Activated naive CD8-positive, alpha-beta T cell treated with anti-CD3 and anti-CD28 coated beads, Interleukin-2, amount 10 ng/mL, durations not matched to agents 7 days and 5 days (primary cell): ENCODE results near the gene MOB3B. TPM values are rescaled to one million over a fixed set of nuclear protein-coding genes. Genes with fewer than 3 reads are reported as not detected.
"Not testable (repeated sequence)": the region's sequence is repeated elsewhere in the genome, so short reads cannot be mapped to it uniquely, and the experiment has no call there.

Experiments
- ATAC-seq: fragments of 150-1000 bp; cut with Tn5 transposase; one replicate; pipeline ENCODE4 v1.10.0; 2021; ENCODE audit warnings: low read depth, moderate library complexity
- POLR2A ChIA-PET: fragments of 350-600 bp; sonication (Branson Sonifier 250); formaldehyde crosslinking; loops from one replicate; lab custom pipeline; 2021; ENCODE audit warnings: antibody characterized with exemption; lab: Charles Lee
- DNase-seq: peaks from one replicate; pipeline ENCODE4 v3.0.0; 2021
- H3K27ac Mint-ChIP-seq: one replicate; pipeline ENCODE4 v1.8.0; 2022; ENCODE audit warnings: mild to moderate bottlenecking, mixed read lengths
- H3K27me3 Mint-ChIP-seq: one replicate; pipeline ENCODE4 v1.8.0; 2022; ENCODE audit warnings: mild to moderate bottlenecking, moderate library complexity, mixed read lengths
- H3K36me3 Mint-ChIP-seq: one replicate; pipeline ENCODE4 v1.8.0; 2021; ENCODE audit warnings: mild to moderate bottlenecking, mixed read lengths
- H3K4me1 Mint-ChIP-seq: one replicate; pipeline ENCODE4 v1.8.0; 2021; ENCODE audit warnings: mixed read lengths
- H3K4me3 Mint-ChIP-seq: one replicate; pipeline ENCODE4 v1.8.0; 2022; ENCODE audit warnings: mild to moderate bottlenecking, moderate library complexity, mixed read lengths
- H3K9me3 Mint-ChIP-seq: one replicate; pipeline ENCODE4 v1.8.0; 2021; ENCODE audit warnings: mixed read lengths
- total RNA-seq, 2 experiments: library from RNA; stranded (reverse); gene quantifications; one replicate each; pipeline ENCODE4 v1.2.3, GENCODE V29; 2021

MOB3B gene
- total RNA-seq, 2 experiments from 2014 or later, result 3.2 to 3.6 TPM

- Mint-ChIP-seq H3K4me1 (peaks cover 2% of the 10 kb centered on the region), H3K4me3 (no peak overlapping the region), H3K27me3 (peaks cover 5% of the 10 kb centered on the region), H3K27ac (no peak overlapping the region), H3K9me3 (no peaks in the 10 kb centered on the region), H3K36me3 (peaks cover 23% of the 10 kb centered on the region)
- DNase-seq, result no peak
- POLR2A ChIA-PET, result no interaction called here
- ATAC-seq, result no peak
Measured at GRCh38 chr9:27520986-27521385, 8.6 kb downstream of the MOB3B start.

GRCh38 chr9:27519466-27520465 is 9.8 kb downstream of the MOB3B start:
- peaks cover 2% of the 10 kb centered on the region for H3K4me1 Mint-ChIP-seq
- no peak for ATAC-seq
- H3K27ac Mint-ChIP-seq, result no peak overlapping the region
- H3K4me3 Mint-ChIP-seq, result no peak overlapping the region
- H3K36me3 Mint-ChIP-seq, result peaks cover 16% of the 10 kb centered on the region
- H3K27me3 Mint-ChIP-seq, result peaks cover 2% of the 10 kb centered on the region
- no peaks in the 10 kb centered on the region for H3K9me3 Mint-ChIP-seq
- POLR2A ChIA-PET, result no interaction called here
- DNase-seq, result no peak

- Mint-ChIP-seq H3K27ac (no peak overlapping the region), H3K4me3 (no peak overlapping the region), H3K4me1 (no peaks in the 10 kb centered on the region), H3K9me3 (no peaks in the 10 kb centered on the region), H3K27me3 (peaks cover 2% of the 10 kb centered on the region), H3K36me3 (peaks cover 11% of the 10 kb centered on the region)
- ATAC-seq (no peak), DNase-seq (no peak)
- POLR2A ChIA-PET, result no interaction called here
Measured at GRCh38 chr9:27518809-27519208, 10.8 kb downstream of the MOB3B start.

DNA sequence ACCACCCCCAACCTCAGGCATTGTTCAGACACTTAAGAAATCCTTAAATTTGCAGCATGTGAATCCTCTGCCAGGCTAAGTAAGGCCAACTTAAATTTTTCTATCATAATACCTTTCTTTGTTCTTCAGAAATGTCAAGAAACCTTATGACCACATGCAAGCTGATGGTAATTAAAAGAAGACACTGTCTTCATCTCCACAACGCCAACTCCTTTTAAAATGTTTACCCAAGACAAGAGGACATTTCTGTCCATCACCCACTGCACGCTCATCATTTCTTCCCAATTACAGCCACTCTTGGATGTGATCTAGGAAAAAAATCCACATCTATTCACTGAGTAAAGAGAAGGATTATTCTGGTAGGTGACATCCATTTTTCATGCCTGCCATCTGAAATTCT is 11.6 kb downstream of the MOB3B start:
- Mint-ChIP-seq H3K36me3 (peaks cover 14% of the 10 kb centered on the region), H3K4me3 (no peak overlapping the region), H3K27ac (no peak overlapping the region), H3K27me3 (peaks cover 2% of the 10 kb centered on the region), H3K4me1 (no peaks in the 10 kb centered on the region), H3K9me3 (no peaks in the 10 kb centered on the region)
- ATAC-seq, result no peak
- POLR2A ChIA-PET, result no interaction called here
- no peak for DNase-seq

- ATAC-seq, result no peak
- no peak for DNase-seq
- peaks cover 2% of the 10 kb centered on the region for H3K27me3 Mint-ChIP-seq
- H3K9me3 Mint-ChIP-seq, result no peaks in the 10 kb centered on the region
- no peak overlapping the region for H3K4me3 Mint-ChIP-seq
- POLR2A ChIA-PET, result no interaction called here
- H3K4me1 Mint-ChIP-seq, result no peaks in the 10 kb centered on the region
- H3K27ac Mint-ChIP-seq, result no peak overlapping the region
- H3K36me3 Mint-ChIP-seq, result peaks cover 11% of the 10 kb centered on the region
Measured at GRCh38 chr9:27514551-27514950, 15.1 kb downstream of the MOB3B start.

DNA sequence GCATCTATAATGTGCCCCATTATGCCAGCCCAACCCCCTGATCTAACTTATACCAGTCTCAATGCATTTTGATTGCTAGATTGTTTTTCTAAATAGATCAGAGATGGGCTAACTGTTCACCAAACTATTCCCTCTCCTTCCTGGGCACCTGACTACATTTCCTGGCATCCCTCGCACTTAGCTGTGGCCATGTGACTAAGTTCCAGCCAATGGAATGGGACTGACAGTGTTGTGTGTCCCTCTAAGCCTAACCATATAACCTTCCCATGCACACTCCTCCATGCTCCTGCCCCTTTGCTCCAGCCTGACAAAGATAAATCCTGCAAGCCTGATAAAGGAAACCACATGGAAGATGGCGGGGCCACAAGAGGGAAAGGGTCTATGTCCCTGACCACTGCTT is 17.8 kb downstream of the MOB3B start:
- Mint-ChIP-seq H3K9me3 (peaks cover 2% of the 10 kb centered on the region), H3K27me3 (no peaks in the 10 kb centered on the region), H3K27ac (no peak overlapping the region), H3K4me3 (no peak overlapping the region), H3K4me1 (peaks cover 3% of the 10 kb centered on the region), H3K36me3 (peaks cover 13% of the 10 kb centered on the region)
- no peak for DNase-seq
- no peak for ATAC-seq
- POLR2A ChIA-PET, result no interaction called here

DNA sequence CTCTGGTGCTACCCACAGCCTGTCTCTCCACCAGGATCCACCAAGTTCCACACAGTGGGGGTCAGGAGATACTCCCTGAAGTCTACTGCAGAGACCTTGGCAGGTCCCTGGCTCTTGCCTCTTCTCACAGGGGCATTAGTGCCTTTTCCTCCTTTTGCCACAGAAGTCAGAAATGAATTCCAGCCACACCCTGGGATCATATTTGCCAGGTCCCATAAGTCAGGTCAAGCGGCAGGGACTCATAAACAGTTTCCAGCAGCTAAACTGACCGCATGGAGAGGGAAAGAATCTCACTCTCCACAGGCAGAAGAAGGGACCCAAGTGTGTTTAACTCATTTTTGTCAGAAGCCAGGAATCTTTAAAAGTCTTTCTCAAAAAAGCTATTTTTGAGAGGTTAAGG is 18.8 kb downstream of the MOB3B start:
- Mint-ChIP-seq H3K4me3 (no peak overlapping the region), H3K27ac (no peak overlapping the region), H3K27me3 (no peaks in the 10 kb centered on the region), H3K9me3 (peaks cover 2% of the 10 kb centered on the region), H3K4me1 (peaks cover 3% of the 10 kb centered on the region), H3K36me3 (peaks cover 11% of the 10 kb centered on the region)
- no peak for ATAC-seq
- no peak for DNase-seq
- POLR2A ChIA-PET, result no interaction called here

DNA sequence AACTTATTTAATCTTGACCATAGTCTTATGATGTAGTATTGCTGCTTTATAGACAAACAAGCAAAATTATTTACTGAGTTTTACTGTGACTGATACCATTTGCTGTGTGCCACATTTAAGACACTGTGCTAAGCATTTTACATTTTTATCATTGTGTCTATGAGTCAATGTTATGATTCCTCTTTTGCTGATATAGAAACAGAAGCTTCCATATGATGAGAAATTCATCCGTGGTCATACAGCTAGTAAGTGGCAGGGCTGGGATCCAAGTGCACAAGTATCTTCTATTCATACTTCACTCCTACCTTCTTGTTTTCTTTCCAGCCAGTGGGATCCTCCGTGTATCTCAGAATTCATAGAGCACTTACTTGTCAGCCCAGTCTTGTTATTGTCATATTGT is 22.6 kb downstream of the MOB3B start:
- DNase-seq (no peak), ATAC-seq (no peak)
- Mint-ChIP-seq H3K4me1 (peaks cover 3% of the 10 kb centered on the region), H3K27me3 (no peaks in the 10 kb centered on the region), H3K27ac (no peak overlapping the region), H3K4me3 (no peak overlapping the region), H3K36me3 (peaks cover 7% of the 10 kb centered on the region), H3K9me3 (peaks cover 2% of the 10 kb centered on the region)
- POLR2A ChIA-PET, result no interaction called here

GRCh38 chr9:27505744-27506161 is 23.9 kb downstream of the MOB3B start:
- no peak for DNase-seq
- Mint-ChIP-seq H3K4me3 (no peak overlapping the region), H3K4me1 (peaks cover 10% of the 10 kb centered on the region), H3K27ac (no peak overlapping the region), H3K36me3 (peaks cover 16% of the 10 kb centered on the region), H3K9me3 (peaks cover 4% of the 10 kb centered on the region), H3K27me3 (no peaks in the 10 kb centered on the region)
- POLR2A ChIA-PET, result no interaction called here
- ATAC-seq, result no peak

GRCh38 chr9:27504259-27504658 is 25.4 kb downstream of the MOB3B start:
- DNase-seq (no peak), ATAC-seq (no peak)
- H3K9me3 Mint-ChIP-seq, result peaks cover 4% of the 10 kb centered on the region
- H3K4me1 Mint-ChIP-seq, result peaks cover 17% of the 10 kb centered on the region
- no peaks in the 10 kb centered on the region for H3K27me3 Mint-ChIP-seq
- no peak overlapping the region for H3K27ac Mint-ChIP-seq
- peaks cover 16% of the 10 kb centered on the region for H3K36me3 Mint-ChIP-seq
- POLR2A ChIA-PET, result no interaction called here
- no peak overlapping the region for H3K4me3 Mint-ChIP-seq

GRCh38 chr9:27503623-27504022 is 26.0 kb downstream of the MOB3B start:
- H3K27me3 Mint-ChIP-seq, result no peaks in the 10 kb centered on the region
- DNase-seq (no peak), ATAC-seq (no peak)
- POLR2A ChIA-PET, result no interaction called here
- H3K27ac Mint-ChIP-seq, result no peak overlapping the region
- H3K36me3 Mint-ChIP-seq, result peaks cover 12% of the 10 kb centered on the region
- peaks cover 2% of the 10 kb centered on the region for H3K9me3 Mint-ChIP-seq
- H3K4me1 Mint-ChIP-seq, result peaks cover 16% of the 10 kb centered on the region
- no peak overlapping the region for H3K4me3 Mint-ChIP-seq

GRCh38 chr9:27500902-27501301 is 28.7 kb downstream of the MOB3B start:
- H3K27ac Mint-ChIP-seq, H3K27me3 Mint-ChIP-seq, DNase-seq, H3K4me3 Mint-ChIP-seq, ATAC-seq, H3K9me3 Mint-ChIP-seq, POLR2A ChIA-PET: not testable (repeated sequence)
- peaks cover 22% of the 10 kb centered on the region for H3K36me3 Mint-ChIP-seq
- peaks cover 17% of the 10 kb centered on the region for H3K4me1 Mint-ChIP-seq

- DNase-seq (no peak), ATAC-seq (peak; percentile 39)
- no peak overlapping the region for H3K27ac Mint-ChIP-seq
- H3K36me3 Mint-ChIP-seq, result peaks cover 19% of the 10 kb centered on the region
- H3K4me3 Mint-ChIP-seq, result no peak overlapping the region
- no peaks in the 10 kb centered on the region for H3K27me3 Mint-ChIP-seq
- peaks cover 17% of the 10 kb centered on the region for H3K4me1 Mint-ChIP-seq
- H3K9me3 Mint-ChIP-seq, result peaks cover 5% of the 10 kb centered on the region
- POLR2A ChIA-PET, result no interaction called here
Measured at GRCh38 chr9:27499451-27499850, 30.2 kb downstream of the MOB3B start.

DNA sequence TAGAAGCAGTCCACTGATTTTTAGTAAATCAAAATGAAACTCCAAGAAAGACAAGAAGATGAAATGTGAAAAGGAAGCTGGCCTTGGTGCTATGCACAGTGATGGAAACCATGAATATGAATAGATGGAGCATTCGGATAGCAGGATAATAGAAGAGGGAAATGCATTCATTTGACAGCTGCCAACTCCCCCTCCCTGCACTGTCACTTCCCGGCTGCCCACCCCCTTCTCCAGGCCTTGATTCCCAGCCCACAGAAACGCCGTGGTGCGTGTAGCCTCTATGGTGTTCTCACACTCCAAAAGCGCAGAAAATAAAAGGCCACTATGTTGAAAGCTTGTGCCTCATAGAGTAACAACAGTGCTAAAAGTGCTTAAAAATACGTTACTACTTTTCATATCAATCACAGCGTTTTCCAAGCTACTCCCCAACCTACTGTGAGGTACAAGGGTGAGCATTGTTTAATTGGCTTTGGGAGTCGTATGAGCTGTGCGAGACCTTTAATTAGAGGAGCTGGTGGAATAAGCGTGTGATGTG is 31.7 kb downstream of the MOB3B start:
- ATAC-seq, result no peak
- H3K4me3 Mint-ChIP-seq, result no peak overlapping the region
- H3K4me1 Mint-ChIP-seq, result peaks cover 17% of the 10 kb centered on the region
- POLR2A ChIA-PET, result no interaction called here
- no peaks in the 10 kb centered on the region for H3K27me3 Mint-ChIP-seq
- no peak for DNase-seq
- H3K36me3 Mint-ChIP-seq, result peaks cover 24% of the 10 kb centered on the region
- H3K27ac Mint-ChIP-seq, result no peak overlapping the region
- H3K9me3 Mint-ChIP-seq, result peaks cover 9% of the 10 kb centered on the region
